Middle frontal gyrus (tissue), 1 donor: ENCODE data around the gene PGS1.

Source experiments
- DNase-seq: peaks from one replicate; pipeline ENCODE4 v3.0.0-alpha.2; 2015; ENCODE audit warnings: low spot score; ENCODE audit errors: extremely low spot score

PGS1 gene

DNA sequence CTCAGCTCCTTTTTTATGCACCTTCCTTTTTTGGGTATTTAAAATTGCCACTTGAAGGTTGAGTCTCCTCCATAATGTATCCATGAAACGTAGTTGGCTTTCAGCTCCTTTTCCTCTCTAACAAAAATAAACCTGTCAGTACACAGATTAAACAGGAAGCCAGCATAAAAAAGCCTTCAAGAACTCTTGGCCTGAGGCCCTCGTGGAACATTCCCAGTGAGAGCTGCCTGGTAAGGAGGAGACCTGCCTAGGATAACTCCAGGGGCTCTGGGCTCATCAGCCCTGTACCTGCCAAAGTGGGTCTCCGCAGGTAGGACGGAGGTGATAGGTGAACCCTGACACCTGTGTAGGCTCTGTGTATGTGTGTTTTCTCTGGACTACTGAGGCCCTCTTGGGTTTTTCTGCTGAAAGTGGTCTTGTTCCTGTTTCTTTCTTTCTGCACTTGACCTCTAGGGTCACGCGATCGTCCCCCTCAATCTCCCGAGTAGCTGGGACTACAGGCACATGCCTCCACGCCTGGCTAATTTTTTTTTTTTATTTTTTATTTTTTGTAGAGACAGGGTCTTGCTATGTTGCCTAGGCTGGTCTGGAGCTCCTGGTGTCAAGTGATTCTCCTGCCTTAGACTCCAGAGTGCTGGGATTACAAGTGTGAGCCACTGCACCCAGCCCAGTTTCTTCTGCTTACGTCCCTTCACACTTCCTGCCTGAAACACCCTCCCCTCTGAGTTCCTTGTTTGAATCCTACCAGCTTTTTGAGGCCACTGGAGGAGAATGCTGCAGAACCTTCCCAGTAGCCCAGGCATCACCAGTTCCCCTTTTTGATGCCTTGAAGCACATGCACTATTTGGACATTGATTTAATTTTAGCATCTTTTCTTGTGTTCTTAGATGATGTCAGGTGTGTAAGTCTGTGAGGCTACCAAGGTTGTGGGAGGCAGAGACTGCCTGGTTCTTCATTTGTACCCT lies 9.8 kb downstream of the PGS1 start:
- no peak for DNase-seq

- no peak for DNase-seq
Observed at GRCh38 chr17:78390241-78391050, 12.0 kb downstream of the PGS1 start.

GRCh38 chr17:78391051-78391431 lies 12.6 kb downstream of the PGS1 start:
- DNase-seq: no peak

- no peak for DNase-seq
Observed at GRCh38 chr17:78391843-78392242, 13.4 kb downstream of the PGS1 start.

GRCh38 chr17:78392295-78392694 lies 13.8 kb downstream of the PGS1 start:
- no peak for DNase-seq

DNA sequence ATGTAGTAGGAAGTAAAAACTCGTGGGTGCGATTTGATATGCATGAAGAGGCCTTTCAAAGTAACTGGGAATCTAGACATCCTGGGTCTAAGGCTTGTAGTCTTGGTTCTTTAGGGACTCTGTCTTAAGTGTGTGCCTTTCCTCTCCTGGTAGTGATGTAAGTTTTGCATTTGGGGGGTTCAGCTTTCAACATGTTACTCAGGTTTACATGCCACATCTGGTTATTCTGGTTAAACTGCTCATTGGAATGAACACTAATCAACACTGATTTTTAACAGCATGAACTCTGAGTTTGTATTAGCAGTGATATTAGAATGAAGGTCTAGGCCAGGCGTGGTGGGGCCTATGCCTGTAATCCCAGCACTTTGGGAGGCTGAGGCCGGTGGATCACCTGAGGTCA lies 15.1 kb downstream of the PGS1 start:
- no peak for DNase-seq

GRCh38 chr17:78394209-78394608 lies 15.8 kb downstream of the PGS1 start:
- DNase-seq: no peak

DNA sequence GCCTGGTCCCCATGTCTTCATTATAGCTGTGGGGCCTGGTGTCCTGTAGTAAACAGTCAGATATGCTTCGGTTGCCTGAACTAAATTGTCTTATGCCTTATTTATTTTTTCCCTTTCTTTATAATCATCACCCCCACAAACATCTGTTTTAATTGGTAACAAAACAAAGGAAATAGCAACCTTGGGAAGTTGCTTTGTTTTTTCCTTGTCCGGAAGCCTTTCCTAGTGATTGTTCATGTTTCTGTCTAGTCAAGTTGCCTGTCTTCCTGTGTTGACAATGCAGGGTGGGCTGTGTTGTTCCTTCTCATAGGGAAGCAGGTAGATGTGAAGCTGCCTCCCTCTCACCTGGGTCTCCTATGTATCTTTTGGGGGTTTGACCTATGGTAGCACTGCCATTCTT lies 16.7 kb downstream of the PGS1 start:
- DNase-seq: no peak

GRCh38 chr17:78396441-78397337 lies 18.2 kb downstream of the PGS1 start:
- no peak for DNase-seq

DNA sequence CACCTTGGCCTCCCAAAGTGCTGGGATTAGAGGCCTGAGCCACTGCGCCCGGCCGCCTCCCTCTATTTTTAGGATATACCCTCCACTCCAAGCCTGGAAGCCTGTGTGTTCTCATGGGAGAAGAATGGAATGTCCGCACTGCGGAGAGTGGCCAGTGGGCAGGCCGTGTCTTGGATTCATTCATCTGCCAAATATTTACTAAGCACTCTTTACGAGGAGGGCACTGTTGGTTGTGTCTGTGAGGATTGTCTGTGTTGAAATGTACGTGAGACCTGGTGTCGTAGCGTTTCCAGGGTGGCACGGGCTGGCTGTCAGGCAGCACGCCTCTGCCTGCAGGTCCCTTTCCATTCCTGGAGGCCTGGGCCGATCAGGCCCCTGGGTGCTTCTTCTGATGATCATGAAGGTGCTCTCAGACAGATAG lies 19.2 kb downstream of the PGS1 start:
- no peak for DNase-seq

DNA sequence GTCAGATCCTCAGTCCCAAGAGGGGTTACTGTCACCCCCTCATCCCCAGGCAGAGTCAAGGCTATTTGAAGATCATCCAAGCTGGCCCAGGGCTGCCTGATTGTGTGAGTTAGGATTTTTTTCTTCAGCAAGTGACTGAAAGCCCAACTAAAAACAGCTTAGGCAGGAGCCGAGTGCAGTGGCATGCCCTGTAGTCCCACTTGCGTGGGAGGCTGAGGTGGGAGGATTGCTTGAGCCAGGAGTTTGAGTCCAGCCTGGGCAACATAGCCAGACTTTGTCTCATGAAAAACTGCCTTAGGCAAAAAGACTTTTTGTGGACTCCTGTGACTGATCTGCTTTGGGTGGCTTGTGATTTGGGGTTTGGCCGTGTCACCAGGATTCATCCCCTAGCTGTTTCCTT lies 19.9 kb downstream of the PGS1 start:
- DNase-seq: no peak

DNA sequence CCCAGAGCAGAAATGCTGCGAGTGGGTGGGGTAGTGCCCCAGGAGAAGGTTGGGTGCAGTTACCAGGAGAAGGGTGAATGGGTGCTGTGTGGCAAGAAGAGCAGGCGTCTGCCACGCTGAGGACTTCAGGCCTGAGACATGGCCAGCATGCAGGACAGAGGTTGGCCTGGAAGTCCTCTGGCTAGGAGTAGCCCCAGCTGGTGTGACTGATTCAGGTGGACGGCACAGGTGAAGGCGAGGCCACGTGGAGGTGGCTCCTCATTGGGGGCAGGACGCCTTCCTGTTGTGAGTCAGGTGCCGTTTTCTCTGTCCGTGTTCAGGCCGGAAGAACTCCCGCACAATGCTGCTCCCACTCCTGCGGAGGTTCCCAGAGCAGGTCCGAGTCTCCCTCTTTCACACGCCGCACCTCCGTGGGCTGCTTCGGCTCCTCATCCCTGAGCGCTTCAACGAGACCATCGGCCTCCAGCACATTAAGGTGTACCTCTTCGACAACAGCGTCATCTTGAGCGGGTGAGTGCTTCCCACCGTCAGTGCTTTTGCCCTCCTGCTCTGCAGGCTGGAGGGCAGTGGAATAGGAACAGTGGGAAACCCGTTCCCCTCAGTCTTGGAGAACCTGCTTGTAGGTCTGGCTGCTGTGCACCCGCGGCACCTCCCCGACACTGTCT lies 20.7 kb downstream of the PGS1 start:
- no peak for DNase-seq

- DNase-seq: no peak
Observed at GRCh38 chr17:78399693-78400144, 21.3 kb downstream of the PGS1 start.

DNA sequence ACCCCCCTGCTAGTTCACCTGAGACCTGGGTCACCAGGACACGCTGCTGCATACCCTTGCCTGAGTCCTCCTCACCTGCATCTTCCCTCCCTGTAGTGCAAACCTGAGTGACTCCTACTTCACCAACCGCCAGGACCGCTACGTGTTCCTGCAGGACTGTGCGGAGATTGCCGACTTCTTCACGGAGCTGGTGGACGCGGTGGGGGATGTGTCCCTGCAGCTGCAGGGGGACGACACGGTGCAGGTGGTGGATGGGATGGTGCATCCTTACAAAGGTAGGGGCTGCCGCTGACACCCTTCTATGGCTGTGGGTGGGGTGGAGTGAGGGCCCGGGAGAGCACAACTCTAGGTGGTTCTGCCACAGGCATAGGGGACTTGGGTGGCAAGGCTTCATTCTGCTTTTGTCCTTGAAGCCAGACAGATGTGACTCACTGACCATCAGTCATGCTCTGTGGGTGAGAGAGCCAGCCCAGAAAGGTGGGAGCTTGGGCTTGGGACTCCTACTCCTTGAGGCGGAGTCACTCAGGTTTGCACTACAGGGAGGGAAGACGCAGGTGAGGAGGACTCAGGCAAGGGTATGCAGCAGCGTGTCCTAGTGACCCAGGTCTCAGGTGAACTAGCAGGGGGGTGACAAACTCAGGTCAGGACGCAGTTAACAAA lies 22.3 kb downstream of the PGS1 start:
- no peak for DNase-seq

GRCh38 chr17:78401246-78401645 lies 22.8 kb downstream of the PGS1 start:
- no peak for DNase-seq

DNA sequence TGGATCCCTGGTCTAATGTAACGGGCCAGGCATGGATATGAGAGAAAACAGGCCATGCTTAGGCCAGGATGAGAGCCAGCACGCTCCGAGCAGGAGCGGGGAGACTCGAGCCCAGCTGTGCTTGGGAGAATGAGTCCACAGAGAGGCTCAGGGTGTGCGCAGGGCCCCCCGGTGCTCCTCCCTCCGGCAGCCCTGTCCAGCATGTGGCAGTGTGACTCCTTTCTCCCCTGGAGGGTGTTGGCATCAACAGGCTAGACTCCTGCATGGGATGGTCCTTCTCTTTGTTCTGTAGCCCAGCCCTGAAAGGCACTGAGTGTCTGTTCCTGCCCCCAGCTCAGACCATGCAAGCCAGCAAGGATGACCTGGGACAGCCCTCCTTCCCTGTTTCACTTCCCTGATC lies 23.4 kb downstream of the PGS1 start:
- DNase-seq: no peak

DNA sequence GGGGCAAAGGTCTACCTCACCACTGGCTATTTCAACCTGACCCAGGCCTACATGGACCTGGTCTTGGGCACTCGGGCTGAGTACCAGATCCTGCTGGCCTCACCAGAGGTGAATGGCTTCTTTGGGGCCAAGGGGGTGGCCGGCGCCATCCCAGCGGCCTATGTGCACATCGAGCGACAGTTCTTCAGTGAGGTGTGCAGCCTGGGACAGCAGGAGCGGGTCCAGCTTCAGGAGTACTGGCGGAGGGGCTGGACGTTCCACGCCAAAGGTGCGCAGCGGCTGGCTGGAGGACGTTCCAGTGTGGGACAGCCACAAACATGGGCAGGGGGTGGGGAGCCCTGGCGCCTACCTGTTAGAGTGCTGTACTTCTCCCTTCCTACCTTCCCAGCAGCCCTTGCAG lies 25.4 kb downstream of the PGS1 start:
- DNase-seq: no peak

DNA sequence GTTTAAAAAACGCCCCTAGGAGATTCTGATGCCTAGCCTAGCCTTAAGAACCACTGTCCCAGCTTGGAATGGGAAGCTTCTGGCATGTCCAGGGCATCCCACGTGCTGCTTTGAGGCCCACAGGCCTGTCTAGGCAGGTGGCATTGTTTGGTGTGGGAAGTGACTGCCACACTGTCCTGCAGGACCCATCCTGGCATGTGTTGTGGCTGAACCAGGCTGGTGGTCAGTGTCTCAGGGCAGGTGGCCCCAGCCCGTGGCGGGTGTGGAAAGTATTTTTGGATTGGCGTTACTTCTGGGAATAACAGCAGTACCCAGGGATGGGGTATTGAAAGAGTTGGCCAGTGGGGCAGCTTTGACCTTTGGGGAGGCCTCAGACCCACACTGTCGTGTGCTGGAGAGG lies 27.9 kb downstream of the PGS1 start:
- no peak for DNase-seq

DNA sequence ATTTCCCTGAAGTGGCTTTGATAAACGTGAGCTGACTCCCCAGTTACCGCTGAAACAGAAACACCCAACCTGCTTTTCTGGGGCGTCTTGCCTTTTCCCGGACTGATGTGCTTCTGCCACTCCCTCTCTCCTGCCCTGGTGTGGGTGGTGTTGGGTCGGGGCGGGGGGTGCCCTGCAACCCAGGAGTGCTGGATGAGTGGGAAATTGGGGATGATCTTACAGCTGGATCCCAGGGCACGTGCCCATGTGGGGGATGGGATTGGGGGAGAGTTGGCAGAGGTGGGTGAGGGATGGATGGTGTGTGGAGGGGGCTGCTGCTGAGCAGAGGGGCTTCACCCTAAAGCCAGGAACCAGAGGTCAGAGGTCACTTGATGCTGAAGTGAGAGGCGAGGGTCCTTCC lies 28.5 kb downstream of the PGS1 start:
- DNase-seq: no peak

DNA sequence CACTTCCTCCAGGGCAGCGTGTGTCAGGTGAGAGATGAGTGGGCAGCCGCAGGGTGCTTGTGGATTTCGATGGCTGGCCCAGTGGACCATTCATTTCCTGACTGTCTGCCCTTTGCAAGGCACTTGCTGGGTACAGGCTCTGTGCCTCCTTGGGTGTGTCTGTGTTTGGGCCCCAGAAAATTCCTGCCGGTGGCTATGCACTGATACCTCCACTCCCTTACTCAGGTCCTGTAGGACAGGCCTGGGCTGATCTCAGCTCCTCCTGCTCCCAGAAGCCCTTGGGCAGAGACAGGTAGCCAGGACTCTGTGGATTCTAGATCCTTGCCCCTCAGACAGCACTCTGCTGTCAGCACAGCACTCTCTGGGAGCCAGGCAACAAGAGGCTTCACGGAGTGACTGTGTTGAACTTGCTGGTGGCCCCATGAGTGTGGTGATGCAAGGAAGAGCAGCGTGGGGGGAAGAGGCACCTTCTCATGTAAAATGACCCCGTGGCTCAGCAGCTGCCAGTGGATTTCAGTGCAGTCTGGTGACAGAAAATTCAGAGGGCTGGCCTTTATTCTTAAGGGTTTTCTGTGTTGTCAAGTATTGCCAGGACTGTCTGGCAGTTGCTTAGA lies 29.0 kb downstream of the PGS1 start:
- DNase-seq: no peak
